Fibroblast of lung (primary cell): ENCODE results near the gene DPT. TPM values are rescaled to one million over a fixed set of nuclear protein-coding genes. Genes with fewer than 3 reads are reported as not detected.
A peak's percentile ranks its signal among the peaks of the same experiment; 100 is the strongest.

Source experiments
- DNase-seq, 2 donors: peaks; one replicate each; pipeline versions ENCODE4 v3.0.0 to v3.0.0-alpha.2; 2010; ENCODE audit warnings: low read depth in 2 of 2
- H2AFZ ChIP-seq: 2 replicates; pipeline ENCODE4 v1.5.1; 2012; ENCODE audit warnings: low read length, control low read depth, inconsistent platforms
- H3K27ac ChIP-seq: 2 replicates; pipeline ENCODE4 v1.5.1; 2011; ENCODE audit warnings: low read length, control low read depth; ENCODE audit not compliant: insufficient read depth
- H3K27me3 ChIP-seq: 2 replicates; pipeline ENCODE4 v1.5.1; 2011; ENCODE audit warnings: mild to moderate bottlenecking, low read length; ENCODE audit not compliant: control insufficient read depth, insufficient read depth
- H3K36me3 ChIP-seq: 2 replicates; pipeline ENCODE4 v1.5.1; 2011; ENCODE audit warnings: low read length; ENCODE audit not compliant: control insufficient read depth, insufficient read depth
- H3K4me1 ChIP-seq: 2 replicates; pipeline ENCODE4 v1.5.1; 2011; ENCODE audit warnings: low read length; ENCODE audit not compliant: control insufficient read depth, insufficient read depth; ENCODE audit errors: extremely low read depth
- H3K4me2 ChIP-seq: 2 replicates; pipeline ENCODE4 v1.5.1; 2011; ENCODE audit warnings: low read length, control low read depth; ENCODE audit not compliant: insufficient read depth; ENCODE audit errors: extremely low read depth
- H3K4me3 ChIP-seq, 4 experiments: fragments of 200-600 bp in 1 of 4; sonication (generic) in 1 of 4; replicated peaks in 1 of 4; 2 replicates each; pipeline ENCODE4 v1.5.1; 2011 to 2016; ENCODE audit warnings: low read length in 4 of 4, low read depth in 3 of 4, mild to moderate bottlenecking in 3 of 4, control low read depth in 2 of 4, inconsistent platforms in 1 of 4, mixed read lengths in 1 of 4; ENCODE audit not compliant: insufficient read depth in 1 of 4; ENCODE audit errors: control extremely low read depth in 1 of 4
- H3K79me2 ChIP-seq: 2 replicates; pipeline ENCODE4 v1.5.1; 2012; ENCODE audit warnings: mild to moderate bottlenecking, low read length, inconsistent platforms; ENCODE audit not compliant: control insufficient read depth, insufficient read depth
- H3K9ac ChIP-seq: 2 replicates; pipeline ENCODE4 v1.5.1; 2011; ENCODE audit warnings: mild to moderate bottlenecking, low read length, control low read depth; ENCODE audit not compliant: insufficient read depth
- H3K9me3 ChIP-seq: 2 replicates; pipeline ENCODE4 v1.5.1; 2012; ENCODE audit warnings: low read depth, low read length; ENCODE audit not compliant: control insufficient read depth, insufficient read depth
- H4K20me1 ChIP-seq: 2 replicates; pipeline ENCODE4 v1.5.1; 2011; ENCODE audit warnings: low read length; ENCODE audit not compliant: control insufficient read depth, insufficient read depth; ENCODE audit errors: extremely low read depth
- EZH2 ChIP-seq: IDR thresholded peaks from 2 replicates; pipeline ENCODE4 v1.5.1; 2012; ENCODE audit warnings: low read length, control low read depth, mild to moderate bottlenecking; ENCODE audit errors: missing control alignments
- polyA plus RNA-seq, 2 donors: library from polyadenylated mRNA; depleted of rRNA in 1 of 2; stranded (reverse) in 1 of 2; unstranded in 1 of 2; fragments of >200 nt; gene quantifications; 2 replicates each; pipeline ENCODE4 v1.2.1, GENCODE V29; 2011 to 2012; ENCODE audit warnings: missing spikeins in 1 of 2
- total RNA-seq: library from RNA; depleted of rRNA; stranded (reverse); fragments of >200 nt; gene quantifications from 2 replicates; pipeline ENCODE4 v1.2.1, GENCODE V29; 2014
- TF ChIP-seq, protein P1 (sequence below), 2 donors: IDR thresholded peaks in 1 of 2; conservative IDR thresholded peaks in 1 of 2; 1 replicate in 1 of 2; 2 replicates in 1 of 2; pipeline ENCODE4 v1.5.1; 2011 to 2012; ENCODE audit warnings: low read length in 2 of 2, control low read depth in 1 of 2, inconsistent platforms in 1 of 2, low read depth in 1 of 2, mild to moderate bottlenecking in 1 of 2

DPT gene
- total and polyA plus RNA-seq, 2 donors (not counting 1 experiment from before 2014, with no cell fraction given), result 2.4 to 4.1 TPM

DNA sequence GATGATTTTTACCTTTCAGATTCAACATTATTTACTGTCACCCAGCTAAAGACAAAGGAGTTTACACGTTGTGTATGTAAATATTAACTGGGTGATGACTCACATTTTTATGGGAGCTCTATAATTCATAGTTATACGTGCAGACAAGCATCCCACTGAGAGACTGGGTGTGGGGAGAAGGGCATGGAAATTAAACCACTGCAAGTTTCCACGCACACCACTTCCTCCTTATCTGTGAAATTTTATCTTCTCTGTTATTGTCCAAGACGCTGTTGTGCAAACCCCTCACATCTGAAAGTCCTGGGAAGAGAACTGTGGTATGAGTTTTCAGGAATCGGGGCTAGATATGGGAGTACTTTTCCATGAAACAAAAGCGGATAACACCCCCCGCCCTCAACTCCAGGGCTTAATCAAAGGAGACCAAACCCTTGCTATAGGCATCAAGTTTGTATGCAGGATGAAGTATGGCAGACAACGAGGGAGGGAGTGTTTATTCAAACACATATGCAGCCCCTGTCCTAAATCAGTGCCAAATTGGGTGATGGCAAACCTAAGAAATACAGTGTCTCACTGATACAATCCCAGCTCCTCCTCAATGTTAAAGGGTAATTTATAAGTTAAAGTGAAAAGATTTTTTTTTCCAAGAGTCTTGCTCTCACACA lies 23.3 kb upstream of the DPT start:
- H3K9ac ChIP-seq, result no peak overlapping the region
- H3K9me3 ChIP-seq, result no peaks in the 10 kb centered on the region
- no peaks in the 10 kb centered on the region for H3K36me3 ChIP-seq
- H3K79me2 ChIP-seq, result no peaks in the 10 kb centered on the region
- peak in 1 of 2 donors; percentile 50 for DNase-seq
- H4K20me1 ChIP-seq, result no peaks in the 10 kb centered on the region
- TF ChIP-seq EZH2, result no peak
- TF ChIP-seq, protein P1, sequence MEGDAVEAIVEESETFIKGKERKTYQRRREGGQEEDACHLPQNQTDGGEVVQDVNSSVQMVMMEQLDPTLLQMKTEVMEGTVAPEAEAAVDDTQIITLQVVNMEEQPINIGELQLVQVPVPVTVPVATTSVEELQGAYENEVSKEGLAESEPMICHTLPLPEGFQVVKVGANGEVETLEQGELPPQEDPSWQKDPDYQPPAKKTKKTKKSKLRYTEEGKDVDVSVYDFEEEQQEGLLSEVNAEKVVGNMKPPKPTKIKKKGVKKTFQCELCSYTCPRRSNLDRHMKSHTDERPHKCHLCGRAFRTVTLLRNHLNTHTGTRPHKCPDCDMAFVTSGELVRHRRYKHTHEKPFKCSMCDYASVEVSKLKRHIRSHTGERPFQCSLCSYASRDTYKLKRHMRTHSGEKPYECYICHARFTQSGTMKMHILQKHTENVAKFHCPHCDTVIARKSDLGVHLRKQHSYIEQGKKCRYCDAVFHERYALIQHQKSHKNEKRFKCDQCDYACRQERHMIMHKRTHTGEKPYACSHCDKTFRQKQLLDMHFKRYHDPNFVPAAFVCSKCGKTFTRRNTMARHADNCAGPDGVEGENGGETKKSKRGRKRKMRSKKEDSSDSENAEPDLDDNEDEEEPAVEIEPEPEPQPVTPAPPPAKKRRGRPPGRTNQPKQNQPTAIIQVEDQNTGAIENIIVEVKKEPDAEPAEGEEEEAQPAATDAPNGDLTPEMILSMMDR (conservative IDR thresholded peaks at IDR 0.05 in 1 of 2, IDR thresholded peaks at IDR 0.05 in 1 of 2; ENCODE audit: low read depth in 1 of 2, low read length in 2 of 2), result no peak
- H2AFZ ChIP-seq, result no peak overlapping the region
- H3K27me3 ChIP-seq, result no peaks in the 10 kb centered on the region
- H3K4me2 ChIP-seq, result no peak overlapping the region
- H3K27ac ChIP-seq, result no peak overlapping the region
- H3K4me3 ChIP-seq, result no peak overlapping the region
- H3K4me1 ChIP-seq, result no peaks in the 10 kb centered on the region

DNA sequence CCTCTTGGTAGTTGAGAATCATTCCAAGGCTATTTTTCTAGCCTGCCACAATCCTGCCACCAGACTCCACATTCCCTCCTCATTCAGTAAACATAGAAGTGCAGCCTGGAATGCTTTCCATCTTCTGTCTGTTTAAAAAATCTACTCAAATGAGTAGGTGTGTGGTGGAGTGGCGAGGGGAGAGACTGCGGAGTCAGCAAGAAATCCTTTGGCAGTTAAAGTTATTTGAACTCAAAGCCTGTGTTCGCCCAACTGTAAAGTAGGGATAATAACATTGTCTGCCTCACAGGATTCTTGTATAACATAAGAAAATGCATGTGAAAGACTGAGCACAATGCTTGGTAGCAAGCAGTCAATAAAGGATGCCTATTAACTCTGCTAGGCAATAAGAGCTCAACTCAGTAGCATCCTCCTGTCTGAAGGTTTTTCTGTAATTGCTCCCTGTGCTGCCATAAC lies 22.2 kb upstream of the DPT start:
- H3K9ac ChIP-seq, result no peak overlapping the region
- no peak for TF ChIP-seq EZH2
- TF ChIP-seq, protein P1 (conservative IDR thresholded peaks at IDR 0.05 in 1 of 2, IDR thresholded peaks at IDR 0.05 in 1 of 2; ENCODE audit: low read depth in 1 of 2, low read length in 2 of 2), result no peak
- H3K4me3 ChIP-seq, result no peak overlapping the region
- H4K20me1 ChIP-seq, result no peaks in the 10 kb centered on the region
- H3K4me1 ChIP-seq, result no peaks in the 10 kb centered on the region
- DNase-seq, result peak in 1 of 2 donors; percentile 60
- H2AFZ ChIP-seq, result no peak overlapping the region
- no peak overlapping the region for H3K4me2 ChIP-seq
- no peak overlapping the region for H3K27ac ChIP-seq
- H3K36me3 ChIP-seq, result no peaks in the 10 kb centered on the region
- H3K27me3 ChIP-seq, result no peaks in the 10 kb centered on the region
- no peaks in the 10 kb centered on the region for H3K79me2 ChIP-seq
- no peaks in the 10 kb centered on the region for H3K9me3 ChIP-seq

DNA sequence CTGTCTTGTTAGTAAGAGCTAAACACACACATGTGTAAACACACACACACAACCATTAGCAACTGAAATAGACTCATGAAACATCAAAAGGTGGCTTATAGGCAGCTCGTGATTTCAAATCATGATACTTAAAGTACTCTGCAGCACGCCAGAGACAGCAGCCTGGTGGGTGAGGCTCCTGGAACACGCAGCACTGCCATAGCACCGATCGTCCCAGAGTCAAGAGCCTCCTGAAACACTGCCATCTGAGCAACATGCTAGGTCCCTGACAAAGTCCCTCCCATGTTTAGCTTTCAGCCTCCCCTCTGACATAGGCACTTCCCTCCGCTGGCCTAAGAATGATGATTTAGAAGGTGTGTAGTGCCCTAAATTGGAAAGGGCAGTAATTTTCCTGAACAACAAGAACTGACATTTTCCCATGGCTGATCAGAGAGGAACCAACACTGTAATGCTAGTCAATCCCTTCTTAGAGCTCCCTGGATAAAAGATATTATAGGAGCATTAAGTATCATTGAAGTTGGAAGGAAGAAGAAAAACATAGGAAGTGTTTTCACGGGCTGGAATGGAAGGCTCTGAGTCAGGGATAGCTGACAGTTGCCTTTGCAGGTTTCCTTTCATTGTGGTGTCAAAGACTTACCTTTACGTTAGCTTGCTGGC lies 14.1 kb upstream of the DPT start:
- Histone ChIP-seq H3K36me3 (no peaks in the 10 kb centered on the region), H3K4me3 (no peak overlapping the region), H3K9ac (no peak overlapping the region), H3K27me3 (no peaks in the 10 kb centered on the region), H2AFZ (no peak overlapping the region), H3K4me2 (no peak overlapping the region), H3K79me2 (no peaks in the 10 kb centered on the region), H4K20me1 (no peaks in the 10 kb centered on the region), H3K9me3 (no peaks in the 10 kb centered on the region), H3K4me1 (no peaks in the 10 kb centered on the region), H3K27ac (no peak overlapping the region)
- DNase-seq, result no peak
- no peak for TF ChIP-seq EZH2
- TF ChIP-seq, protein P1 (conservative IDR thresholded peaks at IDR 0.05 in 1 of 2, IDR thresholded peaks at IDR 0.05 in 1 of 2; ENCODE audit: low read depth in 1 of 2, low read length in 2 of 2), result no peak
